Muscle layer of colon (tissue), 2 donors: ENCODE results near the gene ERGIC2.

Experiments
- H3K27ac ChIP-seq: one replicate; pipeline ENCODE4 v1.7.0; 2013; ENCODE audit warnings: low read depth, mild to moderate bottlenecking, low read length, moderate library complexity
- H3K27me3 ChIP-seq, 2 donors: one replicate each; pipeline ENCODE4 v1.7.0; 2013; ENCODE audit warnings: low read length in 2 of 2, mild to moderate bottlenecking in 2 of 2; ENCODE audit not compliant: insufficient read depth in 2 of 2, control insufficient read depth in 1 of 2
- H3K36me3 ChIP-seq: one replicate; pipeline ENCODE4 v1.7.0; 2013; ENCODE audit warnings: mild to moderate bottlenecking, low read length; ENCODE audit not compliant: insufficient read depth
- H3K4me1 ChIP-seq: one replicate; pipeline ENCODE4 v1.7.0; 2013; ENCODE audit warnings: mild to moderate bottlenecking, low read length; ENCODE audit not compliant: insufficient read depth
- H3K4me3 ChIP-seq, 2 donors: one replicate each; pipeline ENCODE4 v1.7.0; 2013; ENCODE audit warnings: low read length in 2 of 2, low read depth in 1 of 2, mild to moderate bottlenecking in 1 of 2, moderate library complexity in 1 of 2
- H3K9ac ChIP-seq: one replicate; pipeline ENCODE4 v1.7.0; 2013; ENCODE audit warnings: low read length
- H3K9me3 ChIP-seq: one replicate; pipeline ENCODE4 v1.7.0; 2013; ENCODE audit warnings: mild to moderate bottlenecking, low read length
- donor health status: abdominal sarcoma.
- donor health status: Adenocarcinoma of cecum.

Gene ERGIC2

GRCh38 chr12:29374012-29374411 lies 7.0 kb downstream of the ERGIC2 start:
- peaks cover 4% of the 10 kb centered on the region for H3K36me3 ChIP-seq
- H3K4me1 ChIP-seq, result no peaks in the 10 kb centered on the region
- no peak overlapping the region for H3K27ac ChIP-seq
- no peak overlapping the region for H3K9ac ChIP-seq
- H3K4me3 ChIP-seq, result no peak overlapping the region
- no peaks in the 10 kb centered on the region for H3K27me3 ChIP-seq
- no peaks in the 10 kb centered on the region for H3K9me3 ChIP-seq

DNA sequence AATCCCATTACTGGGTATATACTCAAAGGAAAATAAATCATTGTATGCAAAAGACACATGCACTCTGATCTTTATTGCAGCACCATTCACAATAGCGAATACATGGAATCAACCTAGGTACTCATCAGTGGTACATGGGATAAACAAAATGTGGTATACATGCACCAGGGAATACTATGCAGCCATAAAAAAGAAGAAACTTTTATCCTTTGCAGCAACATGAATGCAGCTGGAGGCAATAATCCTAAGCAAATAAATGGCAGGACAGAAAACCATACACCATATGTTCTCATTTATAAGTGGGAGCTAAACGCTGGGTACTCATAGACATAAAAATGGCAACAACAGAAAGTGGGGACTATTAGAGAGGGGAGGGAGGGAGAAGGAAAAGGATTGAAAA lies 15.9 kb downstream of the ERGIC2 start:
- H3K9me3 ChIP-seq, result no peaks in the 10 kb centered on the region
- H3K9ac ChIP-seq, result no peak overlapping the region
- peaks cover 13% of the 10 kb centered on the region for H3K36me3 ChIP-seq

GRCh38 chr12:29354954-29355353 lies 26.0 kb downstream of the ERGIC2 start:
- Histone ChIP-seq H3K9me3 (no peaks in the 10 kb centered on the region), H3K27ac (no peak overlapping the region), H3K4me1 (no peaks in the 10 kb centered on the region), H3K27me3 (no peaks in the 10 kb centered on the region), H3K4me3 (no peak overlapping the region), H3K9ac (no peak overlapping the region), H3K36me3 (no peaks in the 10 kb centered on the region)

More for the DNA sequence above, 15.9 kb downstream of the ERGIC2 start:
- Histone ChIP-seq H3K27me3 (no peaks in the 10 kb centered on the region), H3K4me3 (no peak overlapping the region), H3K4me1 (no peaks in the 10 kb centered on the region), H3K27ac (no peak overlapping the region)

DNA sequence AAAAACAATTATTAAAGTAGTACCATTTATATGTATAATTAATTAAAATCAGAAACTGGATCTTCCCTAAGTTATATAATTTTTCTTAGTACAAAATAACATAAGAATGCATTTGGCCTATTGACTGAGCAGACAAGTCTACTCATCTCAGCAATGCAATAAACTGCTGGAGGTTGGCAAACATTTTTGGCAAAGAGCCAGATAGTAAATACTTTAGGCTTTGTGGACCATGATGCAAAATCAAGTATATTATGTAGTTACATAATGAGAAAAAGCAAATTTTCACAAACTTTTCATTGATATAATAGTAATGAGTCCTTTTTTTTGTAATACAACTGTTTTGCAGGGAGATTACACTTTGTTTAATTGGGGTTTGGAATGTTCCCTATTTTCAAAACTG lies 30.9 kb downstream of the ERGIC2 start:
- Histone ChIP-seq H3K27me3 (no peaks in the 10 kb centered on the region), H3K36me3 (peaks cover 19% of the 10 kb centered on the region), H3K4me1 (no peaks in the 10 kb centered on the region), H3K4me3 (no peak overlapping the region), H3K9ac (no peak overlapping the region), H3K9me3 (no peaks in the 10 kb centered on the region), H3K27ac (no peak overlapping the region)

GRCh38 chr12:29346769-29347421 lies 34.1 kb downstream of the ERGIC2 start:
- Histone ChIP-seq H3K4me3 (no peak overlapping the region), H3K4me1 (no peaks in the 10 kb centered on the region), H3K27me3 (no peaks in the 10 kb centered on the region), H3K9me3 (no peaks in the 10 kb centered on the region), H3K27ac (no peak overlapping the region), H3K9ac (no peak overlapping the region), H3K36me3 (peaks cover 29% of the 10 kb centered on the region)

GRCh38 chr12:29343022-29343799 lies 37.8 kb downstream of the ERGIC2 start:
- no peak overlapping the region for H3K27ac ChIP-seq

DNA sequence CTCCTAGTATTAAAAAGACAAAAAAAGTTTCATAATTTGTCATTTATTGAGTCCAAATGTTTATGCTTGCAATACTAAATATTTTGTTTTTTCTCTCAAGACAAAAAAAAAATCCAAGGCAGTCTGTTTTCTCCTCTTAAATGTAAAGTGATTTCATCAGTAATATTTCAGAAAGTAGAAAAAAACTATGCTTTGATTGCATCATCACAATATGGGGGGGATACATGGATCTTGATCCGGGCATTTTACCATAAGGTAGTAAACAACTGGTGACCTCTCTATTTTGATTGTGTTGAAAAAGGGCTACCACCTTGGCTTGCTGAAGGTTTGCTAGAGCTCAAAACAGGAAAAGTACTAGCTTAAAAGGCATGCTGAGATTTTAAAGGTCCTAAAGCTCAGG lies 43.6 kb downstream of the ERGIC2 start:
- H3K27me3 ChIP-seq, result no peaks in the 10 kb centered on the region
- no peaks in the 10 kb centered on the region for H3K9me3 ChIP-seq
- H3K27ac ChIP-seq, result no peak overlapping the region
- no peak overlapping the region for H3K4me3 ChIP-seq
- no peak overlapping the region for H3K9ac ChIP-seq
- peaks cover 10% of the 10 kb centered on the region for H3K36me3 ChIP-seq
- no peaks in the 10 kb centered on the region for H3K4me1 ChIP-seq

More at GRCh38 chr12:29343022-29343799, 37.8 kb downstream of the ERGIC2 start:
- no peak overlapping the region for H3K9ac ChIP-seq
- H3K4me3 ChIP-seq, result no peak overlapping the region
- H3K27me3 ChIP-seq, result no peaks in the 10 kb centered on the region
- no peaks in the 10 kb centered on the region for H3K4me1 ChIP-seq
- H3K9me3 ChIP-seq, result no peaks in the 10 kb centered on the region
- H3K36me3 ChIP-seq, result peaks cover 35% of the 10 kb centered on the region

DNA sequence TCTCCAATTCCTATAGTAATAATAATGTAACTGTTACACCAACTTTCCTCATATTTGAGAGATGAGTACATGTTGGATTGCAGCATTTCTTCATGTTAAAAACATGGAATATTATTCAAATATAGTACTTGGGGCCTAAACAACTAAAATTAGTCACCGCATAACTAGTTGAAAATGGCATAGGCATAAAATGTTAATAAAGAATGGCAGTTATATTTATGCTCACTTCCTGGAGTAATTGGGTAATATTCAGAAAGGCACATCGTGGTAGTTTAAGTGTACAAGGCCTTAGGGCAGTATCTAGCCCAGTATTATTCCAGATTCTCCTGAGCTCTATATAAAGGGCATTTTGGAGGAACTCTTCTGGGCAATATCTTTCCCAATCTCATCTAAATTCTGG lies 46.0 kb downstream of the ERGIC2 start:
- Histone ChIP-seq H3K27ac (no peak overlapping the region), H3K27me3 (no peaks in the 10 kb centered on the region), H3K9me3 (no peaks in the 10 kb centered on the region), H3K36me3 (peaks cover 4% of the 10 kb centered on the region), H3K9ac (no peak overlapping the region), H3K4me1 (no peaks in the 10 kb centered on the region), H3K4me3 (no peak overlapping the region)

DNA sequence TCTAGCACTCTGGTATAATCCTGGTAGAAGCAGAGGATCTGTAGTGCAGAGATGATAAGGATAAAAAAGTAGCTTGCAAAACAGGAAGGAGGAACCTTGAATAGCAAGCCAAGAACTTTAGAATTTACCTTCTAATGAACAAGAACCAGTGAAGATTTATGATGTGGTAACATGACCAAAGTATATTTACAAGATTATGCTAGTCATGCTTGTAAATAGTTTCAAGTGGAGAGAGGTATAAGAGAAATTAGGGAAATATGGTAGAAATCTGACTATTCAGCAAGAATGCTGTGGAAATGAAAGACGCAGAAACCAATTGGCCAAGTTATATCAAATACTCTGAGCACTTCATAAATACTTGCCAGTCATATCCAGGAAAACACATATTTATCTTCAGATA lies 47.8 kb downstream of the ERGIC2 start:
- Histone ChIP-seq H3K27ac (no peak overlapping the region), H3K36me3 (peaks cover 4% of the 10 kb centered on the region), H3K4me3 (no peak overlapping the region)

GRCh38 chr12:29329411-29329810 lies 51.6 kb downstream of the ERGIC2 start:
- H3K27ac ChIP-seq, result no peak overlapping the region
- no peaks in the 10 kb centered on the region for H3K4me1 ChIP-seq
- no peaks in the 10 kb centered on the region for H3K36me3 ChIP-seq
- H3K4me3 ChIP-seq, result no peak overlapping the region
- no peak overlapping the region for H3K9ac ChIP-seq
- H3K9me3 ChIP-seq, result no peaks in the 10 kb centered on the region
- H3K27me3 ChIP-seq, result no peaks in the 10 kb centered on the region

More for the DNA sequence above, 47.8 kb downstream of the ERGIC2 start:
- Histone ChIP-seq H3K9ac (no peak overlapping the region), H3K4me1 (no peaks in the 10 kb centered on the region), H3K9me3 (no peaks in the 10 kb centered on the region), H3K27me3 (no peaks in the 10 kb centered on the region)

GRCh38 chr12:29322157-29322556 lies 58.8 kb downstream of the ERGIC2 start:
- H3K27me3 ChIP-seq, result no peaks in the 10 kb centered on the region
- no peaks in the 10 kb centered on the region for H3K9me3 ChIP-seq
- H3K4me1 ChIP-seq, result no peaks in the 10 kb centered on the region
- H3K27ac ChIP-seq, result no peak overlapping the region
- H3K4me3 ChIP-seq, result no peak overlapping the region
- no peak overlapping the region for H3K9ac ChIP-seq
- peaks cover 6% of the 10 kb centered on the region for H3K36me3 ChIP-seq
